HG02938 (cell line): Measurements from ENCODE around the gene CPN2.
A peak's percentile ranks its signal among the peaks of the same experiment; 100 is the strongest.

Source experiments
- ATAC-seq: cut with Tn5 transposase; IDR thresholded peaks from one replicate; pipeline ENCODE4 v1.9.1; 2021; ENCODE audit warnings: mild to moderate bottlenecking, moderate library complexity; ENCODE audit not compliant: unreplicated experiment

CPN2 gene

DNA sequence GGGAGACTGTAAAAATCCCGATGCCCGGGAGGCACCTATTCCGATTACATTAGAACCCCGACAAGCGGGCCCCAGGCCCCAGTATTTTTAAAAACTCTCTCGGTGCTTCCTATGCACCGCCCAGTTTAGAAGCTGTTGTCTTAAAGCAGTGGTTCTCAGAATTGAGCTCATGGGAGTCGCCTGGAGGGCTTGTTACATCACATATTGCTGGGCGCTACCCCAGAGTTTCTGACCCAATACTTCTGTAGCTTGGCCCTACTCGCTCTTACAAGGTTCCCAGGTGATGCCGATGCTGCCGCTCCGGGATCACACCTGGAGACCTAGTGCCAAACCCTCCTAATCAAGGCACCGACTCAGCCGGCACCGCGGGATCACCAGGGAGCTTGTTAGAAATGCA is 35.2 kb downstream of the CPN2 start:
- ATAC-seq, result peak; percentile 22

DNA sequence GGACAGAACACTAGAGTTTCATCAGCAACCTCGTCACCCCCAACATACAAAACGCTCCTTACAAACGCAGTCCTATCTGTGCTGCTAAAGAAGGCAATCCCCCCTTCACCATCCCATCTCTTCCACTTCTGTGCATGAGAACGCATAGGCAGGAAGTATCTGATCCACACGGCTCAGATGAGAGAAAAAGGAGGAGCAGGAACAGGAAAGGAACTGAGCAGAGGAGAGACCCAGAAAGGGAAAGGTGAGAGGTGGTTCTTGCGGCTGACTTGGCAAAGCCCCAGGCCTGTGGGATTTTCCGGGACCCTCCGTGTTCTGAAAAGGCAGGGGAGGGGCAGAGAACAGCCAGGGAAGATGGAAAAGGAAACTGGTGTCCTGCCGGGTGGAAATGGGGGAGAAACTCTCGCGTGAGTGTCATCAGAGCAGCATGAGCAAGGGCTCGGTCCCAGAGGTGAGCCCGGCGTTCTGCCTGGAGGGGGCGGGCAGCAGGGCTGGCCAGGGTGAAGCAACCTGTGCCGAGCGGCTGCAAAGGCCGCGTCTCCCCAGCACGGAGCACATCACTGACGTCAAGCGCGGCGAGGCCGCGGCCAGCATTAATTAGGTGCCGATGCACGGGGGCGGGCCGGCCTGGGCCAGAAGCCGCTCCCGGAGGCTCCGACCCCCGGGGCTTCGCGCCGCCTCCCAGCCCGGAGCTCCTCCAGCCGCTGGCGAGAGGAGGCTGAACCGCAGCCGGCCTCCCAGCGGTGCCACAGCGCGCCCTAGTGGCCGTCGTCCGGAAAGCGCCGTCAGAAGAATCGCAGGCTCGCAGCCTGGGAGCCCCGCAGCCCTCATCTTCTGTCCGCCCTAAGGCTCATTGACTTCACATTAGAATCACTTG is 35.8 kb downstream of the CPN2 start:
- ATAC-seq, result peak; percentile 81

DNA sequence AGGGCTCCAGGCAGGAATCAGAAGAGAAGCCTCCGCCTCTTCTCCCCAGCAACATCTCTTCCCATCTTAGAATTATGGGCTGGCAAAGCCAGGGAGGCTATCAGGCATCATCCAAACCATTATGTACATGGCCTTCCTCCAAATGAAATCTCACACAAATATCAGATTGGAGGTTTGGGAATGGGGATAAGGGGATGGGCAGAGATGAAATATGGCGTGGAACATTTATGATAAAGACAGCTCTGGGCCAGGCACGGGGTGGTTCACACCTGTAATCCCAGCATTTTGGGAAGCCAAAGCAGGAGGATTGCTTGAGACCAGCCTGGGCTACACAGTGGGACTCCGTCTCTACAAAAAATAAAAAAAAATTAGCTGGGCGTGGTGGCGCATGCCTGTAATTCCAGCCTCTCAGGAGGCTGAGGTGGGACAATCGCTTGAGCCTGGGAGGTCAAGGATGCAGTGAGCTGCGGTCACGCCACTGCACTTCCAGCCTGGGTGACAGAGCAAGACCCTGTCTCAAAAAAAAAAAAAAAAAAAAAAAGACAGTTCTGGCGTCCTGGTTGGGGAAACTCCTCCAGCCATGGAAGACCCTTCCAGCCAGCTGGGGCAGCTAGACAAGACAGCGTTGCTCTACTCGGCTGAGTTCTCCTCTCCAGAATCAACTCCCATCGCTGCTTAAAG is 36.6 kb downstream of the CPN2 start:
- ATAC-seq, result no peak

GRCh38 chr3:194313560-194314387 is 37.4 kb downstream of the CPN2 start:
- no peak for ATAC-seq

DNA sequence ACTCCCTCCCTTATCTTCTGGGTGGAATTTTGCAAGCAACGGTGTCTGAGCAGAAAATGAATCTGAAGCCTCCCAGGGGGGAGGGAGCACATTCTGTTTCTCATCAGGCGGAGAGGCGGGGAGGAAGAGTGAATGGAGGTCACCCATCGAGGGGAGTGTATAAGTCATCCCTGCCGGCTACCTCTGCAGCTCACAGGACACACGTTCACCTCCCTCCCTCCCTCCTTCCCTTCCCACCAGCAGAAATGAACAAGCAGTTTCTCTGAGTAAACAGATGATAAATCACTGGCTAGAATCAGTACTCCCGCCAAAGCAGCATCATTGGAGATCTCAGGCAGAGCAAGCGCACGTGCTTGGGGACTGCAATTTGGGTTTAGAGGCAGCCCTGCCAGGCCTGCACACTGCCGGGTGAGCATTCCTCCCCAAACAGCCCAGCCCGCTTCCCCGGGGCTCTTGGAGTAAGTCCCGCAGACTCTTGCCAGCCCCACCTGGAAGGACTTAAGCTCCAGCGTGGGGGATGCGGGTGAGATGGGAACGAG is 38.3 kb downstream of the CPN2 start:
- no peak for ATAC-seq

GRCh38 chr3:194312186-194312742 is 38.9 kb downstream of the CPN2 start:
- ATAC-seq, result no peak

DNA sequence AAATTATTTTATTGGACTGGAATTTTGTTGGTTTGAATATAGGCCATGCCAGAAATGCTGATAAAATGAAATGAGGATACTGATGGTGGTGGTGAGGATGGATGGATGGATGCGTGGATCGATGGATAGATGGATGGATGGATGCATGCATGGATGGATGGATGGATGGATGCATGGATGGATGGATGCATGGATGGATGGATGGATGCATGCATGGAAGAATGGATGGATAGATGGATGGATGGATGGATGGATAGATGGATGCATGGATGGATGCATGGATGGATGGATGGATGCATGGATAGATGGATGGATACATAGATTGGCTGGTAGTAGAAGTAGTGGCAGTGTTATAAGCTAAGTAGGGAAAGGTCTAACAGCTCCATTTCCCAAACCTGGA is 40.1 kb downstream of the CPN2 start:
- no peak for ATAC-seq

DNA sequence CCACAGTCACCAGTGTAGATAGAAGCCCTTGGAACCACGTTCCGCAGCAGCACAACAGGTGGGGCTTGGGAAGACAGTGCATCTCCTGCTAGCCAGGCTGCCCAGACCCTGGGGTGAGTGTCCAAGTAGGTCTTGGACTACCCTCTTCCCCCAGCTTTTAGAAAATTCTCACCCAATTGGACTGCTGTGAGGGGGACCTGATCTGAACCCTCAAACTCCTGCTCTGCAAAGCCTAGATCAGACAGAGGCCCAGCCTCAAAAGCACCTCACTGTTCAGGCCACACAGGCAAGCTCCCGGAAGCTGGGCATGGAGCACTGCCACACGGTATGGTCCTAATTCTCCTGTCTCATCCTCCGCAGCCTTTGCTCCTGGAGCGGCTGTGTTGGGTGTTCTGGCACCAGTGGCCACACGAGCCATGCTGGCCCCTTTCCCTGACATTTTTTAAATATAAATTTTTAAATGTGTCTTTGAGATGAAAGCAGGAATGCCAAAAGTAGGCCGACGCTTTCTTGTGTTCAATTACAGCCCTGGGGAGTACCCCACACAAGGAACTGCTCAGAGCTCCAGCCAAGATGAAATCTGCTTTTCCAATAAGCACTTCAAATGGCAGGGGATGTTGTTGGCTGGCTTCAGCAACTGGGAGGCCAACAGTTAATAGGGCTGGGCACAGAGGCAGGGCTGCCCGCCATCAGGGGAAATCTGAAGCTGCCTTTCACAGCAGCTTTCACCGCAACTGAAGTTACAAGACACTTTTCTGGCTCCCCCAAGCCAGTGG is 40.9 kb downstream of the CPN2 start:
- no peak for ATAC-seq

- no peak for ATAC-seq
Measured at GRCh38 chr3:194308601-194309449, 42.3 kb downstream of the CPN2 start.

DNA sequence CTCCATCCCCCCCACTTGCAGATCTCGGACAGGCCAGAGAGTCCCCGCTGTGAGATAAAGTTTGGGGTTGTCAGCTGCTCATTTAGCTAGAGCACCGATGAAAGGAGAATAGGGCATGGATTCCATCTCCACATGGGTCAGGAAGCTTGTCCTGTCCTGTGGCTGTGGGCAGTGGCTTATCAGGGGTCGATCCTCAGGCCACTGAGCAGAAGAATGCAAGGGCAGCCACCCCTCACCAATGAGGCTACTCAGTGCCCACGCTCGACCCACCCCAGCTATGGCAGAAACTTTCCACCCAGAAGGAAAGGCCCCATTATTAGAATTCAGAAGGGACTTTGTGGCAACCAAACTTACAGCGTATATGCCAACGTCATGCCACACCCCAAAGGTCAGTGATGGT is 43.3 kb downstream of the CPN2 start:
- no peak for ATAC-seq

DNA sequence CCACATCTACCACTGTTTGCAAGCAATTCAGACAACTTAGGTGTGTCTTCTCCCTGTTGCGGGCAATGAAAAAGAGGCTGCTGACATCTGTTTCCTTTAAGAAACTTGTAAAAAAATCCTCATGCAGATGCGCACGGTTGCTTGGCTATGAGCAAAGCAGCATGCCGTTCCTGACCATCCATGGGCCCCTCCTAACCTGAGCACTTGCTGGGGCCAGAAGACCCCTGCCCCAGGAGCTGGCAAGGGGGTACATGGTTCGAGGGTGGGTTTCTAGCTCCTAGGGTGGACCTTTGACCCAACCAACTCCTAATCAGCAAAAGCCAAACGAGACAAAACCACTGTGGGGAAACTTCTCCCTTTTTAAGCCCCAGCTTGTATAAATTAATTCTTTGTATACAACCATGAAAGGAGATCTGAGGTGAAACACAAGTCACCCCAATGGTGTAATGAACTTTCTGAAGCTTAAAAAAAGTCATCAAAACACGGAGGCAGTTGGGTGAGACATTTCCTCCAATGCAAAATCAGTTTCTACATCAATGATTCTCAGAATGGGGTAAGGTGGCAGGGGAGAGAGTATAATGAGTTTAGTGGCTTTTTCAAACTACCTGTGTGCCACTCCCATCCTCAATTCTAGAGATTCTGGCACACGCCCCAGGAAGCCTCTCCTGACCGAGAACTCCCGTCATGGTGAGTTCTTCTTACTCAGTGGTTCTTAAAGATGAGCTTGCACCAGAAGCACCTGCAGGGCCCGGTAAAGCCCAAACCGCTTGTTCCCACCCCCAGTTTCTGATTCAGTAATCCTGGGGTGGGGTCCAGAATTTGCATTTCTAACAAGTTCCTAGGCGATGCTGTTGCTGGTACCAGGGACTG is 44.1 kb downstream of the CPN2 start:
- ATAC-seq, result peak; percentile 40

DNA sequence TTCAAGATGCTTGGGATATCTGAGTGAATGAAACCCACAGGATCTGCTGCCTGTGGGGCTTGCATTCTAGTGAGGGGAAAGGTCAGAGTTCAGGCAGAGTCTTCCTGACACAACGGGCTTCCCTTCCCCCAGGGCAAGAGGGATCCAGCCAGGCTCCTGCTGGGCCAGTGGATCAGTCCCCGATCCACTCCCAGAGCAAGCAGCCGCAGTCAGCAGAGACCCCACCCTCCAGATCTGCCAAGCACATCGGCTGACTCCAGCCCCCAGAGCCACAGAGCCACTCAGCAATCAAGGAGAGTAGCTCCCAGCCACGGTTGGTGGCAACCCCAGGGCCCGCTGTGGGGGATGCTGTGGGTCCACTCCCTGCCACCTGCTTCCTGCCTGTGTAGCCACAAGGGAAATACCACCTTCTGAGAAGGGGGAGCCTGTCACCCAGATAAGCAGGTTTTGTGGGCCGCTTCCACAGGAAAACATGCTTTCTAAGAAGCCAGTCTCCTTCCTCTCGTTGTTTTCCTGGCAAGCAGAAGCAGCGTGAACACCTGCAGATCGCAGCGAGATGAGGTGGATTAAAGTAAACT is 44.9 kb downstream of the CPN2 start:
- ATAC-seq, result peak; percentile 25

DNA sequence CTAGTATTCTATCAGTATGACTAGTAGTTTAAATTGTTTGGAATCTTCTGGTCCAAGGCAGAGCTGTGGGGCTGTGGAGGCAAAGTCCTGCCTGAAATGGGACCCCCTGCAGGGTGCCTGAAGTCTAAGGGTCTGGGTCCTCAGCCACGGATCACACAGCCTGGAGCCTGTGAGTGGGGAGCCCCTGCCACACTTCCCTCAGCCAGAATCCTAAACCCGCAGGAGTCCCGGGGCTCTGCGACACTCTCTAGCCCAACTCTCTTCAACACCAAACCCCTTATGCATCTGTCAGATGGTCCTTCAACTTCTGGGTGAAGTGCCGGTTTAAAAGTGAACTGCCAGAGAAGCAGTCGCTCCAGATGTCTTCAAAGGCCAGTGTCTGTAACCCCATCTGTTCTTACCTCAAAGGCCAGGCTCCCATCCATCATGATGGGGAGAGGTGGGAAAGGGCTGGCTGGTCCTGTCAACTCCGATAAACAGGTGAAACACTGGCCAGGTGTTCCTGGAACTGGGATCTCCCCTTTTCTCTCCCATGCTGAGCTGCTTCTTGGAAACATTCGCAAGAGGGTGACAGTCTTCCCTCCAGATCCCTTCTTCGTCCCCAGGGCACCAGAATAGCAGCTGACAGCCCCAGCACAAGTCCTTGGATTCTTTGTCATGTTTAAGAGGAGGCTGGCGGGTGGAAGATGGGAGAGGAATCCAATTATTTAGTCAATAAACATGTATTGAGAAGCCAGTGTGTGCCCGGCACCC is 45.6 kb downstream of the CPN2 start:
- no peak for ATAC-seq

- no peak for ATAC-seq
Measured at GRCh38 chr3:194304186-194304917, 46.8 kb downstream of the CPN2 start.

DNA sequence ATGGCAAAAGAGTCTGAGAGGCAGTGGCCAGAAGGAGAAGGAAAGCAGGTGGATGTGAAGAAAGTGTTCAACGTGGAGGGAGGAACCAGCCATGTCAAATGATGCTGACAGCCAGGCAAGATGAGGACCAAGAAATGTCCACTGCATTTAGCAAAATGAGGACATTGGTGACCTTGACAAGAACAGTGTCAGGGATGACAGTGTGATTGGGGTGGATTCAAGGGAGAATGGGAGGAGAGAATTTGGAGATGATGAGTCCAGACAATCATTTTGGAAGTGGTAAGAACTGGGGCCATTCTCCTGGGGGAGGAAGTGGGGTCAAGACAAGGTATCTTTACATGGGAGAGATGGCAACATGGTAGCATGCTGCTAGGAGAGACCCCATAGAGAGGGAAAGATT is 47.4 kb downstream of the CPN2 start:
- no peak for ATAC-seq

DNA sequence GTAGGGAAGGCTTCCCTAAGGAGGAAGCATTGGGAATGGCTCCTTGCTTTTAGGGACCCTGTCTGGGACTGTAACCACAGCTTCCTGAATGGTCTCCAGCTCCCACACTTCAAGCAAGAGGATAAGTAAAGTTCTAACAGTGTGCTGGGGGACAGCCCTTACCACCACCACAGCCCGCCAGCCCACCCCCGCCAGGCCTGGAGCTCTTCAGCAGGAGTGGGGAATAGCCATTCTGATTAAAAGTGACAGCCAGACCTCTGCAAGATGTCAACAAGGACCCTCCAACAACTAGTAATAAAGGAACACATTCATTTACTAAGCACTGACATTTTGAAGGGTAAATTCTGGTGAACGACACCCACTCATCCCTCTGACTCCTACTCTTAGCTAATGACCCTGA is 49.4 kb downstream of the CPN2 start:
- no peak for ATAC-seq

GRCh38 chr3:194300936-194301335 is 50.2 kb downstream of the CPN2 start:
- ATAC-seq, result no peak
